GM21737 (cell line): ENCODE measurements around the gene HOXD11.

Experiments used
- ATAC-seq: cut with Tn5 transposase; IDR thresholded peaks from one replicate; pipeline ENCODE4 v1.9.1; 2021; ENCODE audit warnings: mild to moderate bottlenecking, moderate library complexity; ENCODE audit not compliant: unreplicated experiment

The HOXD11 gene

DNA sequence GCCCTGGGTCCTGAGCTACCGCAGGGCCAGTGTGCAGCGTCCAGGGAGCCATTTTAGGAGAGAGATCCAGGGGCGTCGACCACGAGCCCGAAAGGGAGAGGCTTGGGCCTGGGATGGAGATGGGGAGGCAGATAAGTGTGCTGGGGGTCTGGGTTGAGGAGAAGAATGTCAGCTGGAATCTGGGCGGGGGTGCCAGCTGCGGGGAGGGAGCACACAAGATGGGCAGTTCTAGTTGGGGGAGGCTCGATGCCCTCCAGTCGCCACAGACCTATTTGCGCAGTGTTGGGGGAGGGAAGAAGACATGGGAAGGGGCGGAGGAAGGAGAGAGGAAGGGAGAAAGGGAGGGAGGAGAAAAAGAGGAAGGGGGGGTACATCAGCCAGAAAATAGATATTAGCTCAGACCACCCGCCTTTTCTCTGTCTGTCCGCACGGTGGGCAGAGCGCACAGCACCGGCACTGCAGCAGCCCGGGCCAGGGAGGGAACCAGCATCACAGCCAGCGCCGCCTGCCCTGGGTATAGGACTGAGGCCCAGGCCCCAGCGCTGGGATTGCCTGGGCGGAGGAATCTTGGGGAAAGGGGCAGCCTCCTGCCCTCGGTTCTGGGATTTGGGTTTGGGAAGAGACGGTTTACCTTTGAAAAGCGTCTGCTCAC lies 1.9 kb upstream of the HOXD11 start:
- ATAC-seq, result no peak

DNA sequence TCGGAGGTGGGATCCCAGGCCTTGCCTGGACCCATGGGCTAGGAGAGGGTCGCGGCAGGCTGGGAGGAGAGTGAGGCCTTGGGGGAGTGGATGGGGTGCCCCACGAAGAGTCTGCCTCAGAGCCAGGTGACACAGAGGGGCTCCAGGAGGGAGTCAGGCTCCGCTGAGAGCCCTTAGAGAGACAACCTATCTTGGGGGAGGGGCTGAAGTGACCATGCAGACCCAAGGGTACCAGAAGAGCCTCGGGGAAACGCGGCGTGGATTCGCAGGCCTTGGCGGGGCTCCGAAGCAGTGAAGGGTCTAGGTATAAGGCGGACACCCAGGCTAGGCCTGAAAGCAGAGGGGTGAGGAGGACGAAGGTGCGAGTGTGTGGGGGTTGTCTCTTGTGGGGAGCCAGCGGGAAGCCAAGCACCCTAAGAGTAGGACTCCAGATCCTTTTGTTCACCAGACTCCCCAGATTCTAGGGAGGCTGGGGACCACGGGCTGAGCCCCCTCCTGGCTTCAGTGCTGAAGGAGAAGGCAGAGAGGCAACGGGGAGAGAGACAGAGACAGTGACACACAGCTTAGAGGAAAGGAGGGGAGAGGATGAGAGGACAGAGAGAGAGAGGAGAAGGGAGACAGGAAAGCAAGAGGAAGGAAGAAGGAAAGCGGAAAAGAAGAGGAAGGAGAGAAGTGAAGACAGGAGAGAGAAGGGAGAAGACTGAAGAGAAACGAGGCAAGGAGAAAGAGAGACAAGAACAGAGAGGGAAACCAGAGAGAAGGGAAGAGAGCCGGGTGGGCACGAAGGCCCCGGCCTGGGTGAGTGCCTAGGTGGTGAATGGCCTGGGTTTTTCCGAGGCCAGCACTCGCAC lies 1.1 kb upstream of the HOXD11 start:
- ATAC-seq, result no peak

GRCh38 chr2:176107731-176108181 lies 676 bp downstream of the HOXD11 start:
- no peak for ATAC-seq

DNA sequence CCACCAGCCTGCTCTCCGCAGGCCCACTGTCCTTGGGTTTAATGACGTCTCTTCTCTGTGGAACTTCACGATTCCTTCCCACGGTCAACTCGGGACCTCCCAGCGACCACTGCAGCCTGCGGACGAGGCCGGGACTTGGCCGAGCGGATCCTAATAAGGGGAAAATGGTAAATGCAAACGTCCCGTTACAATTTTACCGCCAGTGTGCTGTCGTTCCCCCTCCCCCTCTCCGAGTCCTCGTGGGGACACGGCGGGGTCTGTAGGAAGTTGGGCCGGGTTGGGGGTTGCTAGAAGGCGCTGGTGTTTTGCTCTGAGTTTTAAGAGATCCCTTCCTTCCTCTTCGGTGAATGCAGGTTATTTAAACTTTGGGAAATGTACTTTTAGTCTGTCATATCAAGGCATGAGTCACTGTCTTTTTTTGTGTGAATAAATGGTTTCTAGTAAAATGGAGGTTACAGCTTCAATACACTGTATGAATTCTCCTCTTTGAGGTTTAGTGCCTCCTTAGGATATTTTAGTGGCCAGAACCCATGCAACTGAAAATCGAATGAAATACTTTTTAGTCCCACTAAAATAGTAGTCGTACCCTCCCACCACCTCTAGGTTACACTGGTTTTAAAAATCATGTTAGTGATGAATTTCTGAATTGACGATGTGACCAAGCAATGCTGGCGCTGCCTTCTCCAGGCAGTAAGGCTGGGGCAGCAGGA lies 2.3 kb downstream of the HOXD11 start:
- ATAC-seq, result no peak

DNA sequence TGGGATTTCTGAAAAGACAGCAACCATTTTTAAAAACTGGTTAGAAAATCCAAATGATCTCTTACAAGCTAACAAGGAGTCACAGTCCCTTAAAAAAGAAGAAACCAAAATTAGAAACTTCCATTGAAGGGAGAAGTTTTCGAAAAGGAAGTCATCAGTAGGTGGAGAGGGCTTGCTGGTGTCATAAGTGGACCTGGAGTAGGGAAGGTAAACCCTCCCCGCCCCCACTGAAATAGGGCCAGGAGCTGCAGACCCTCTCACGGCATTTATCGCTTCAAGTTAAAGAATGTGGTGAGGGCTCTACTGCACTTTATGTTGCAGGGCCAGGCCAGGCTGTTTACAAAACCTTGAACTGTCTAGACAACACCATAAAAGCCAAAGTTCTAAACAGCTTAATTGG lies 2.9 kb downstream of the HOXD11 start:
- ATAC-seq, result no peak

- ATAC-seq, result no peak
Measured at GRCh38 chr2:176110415-176111308, 3.6 kb downstream of the HOXD11 start.

GRCh38 chr2:176111309-176111663 lies 4.2 kb downstream of the HOXD11 start:
- ATAC-seq, result no peak

DNA sequence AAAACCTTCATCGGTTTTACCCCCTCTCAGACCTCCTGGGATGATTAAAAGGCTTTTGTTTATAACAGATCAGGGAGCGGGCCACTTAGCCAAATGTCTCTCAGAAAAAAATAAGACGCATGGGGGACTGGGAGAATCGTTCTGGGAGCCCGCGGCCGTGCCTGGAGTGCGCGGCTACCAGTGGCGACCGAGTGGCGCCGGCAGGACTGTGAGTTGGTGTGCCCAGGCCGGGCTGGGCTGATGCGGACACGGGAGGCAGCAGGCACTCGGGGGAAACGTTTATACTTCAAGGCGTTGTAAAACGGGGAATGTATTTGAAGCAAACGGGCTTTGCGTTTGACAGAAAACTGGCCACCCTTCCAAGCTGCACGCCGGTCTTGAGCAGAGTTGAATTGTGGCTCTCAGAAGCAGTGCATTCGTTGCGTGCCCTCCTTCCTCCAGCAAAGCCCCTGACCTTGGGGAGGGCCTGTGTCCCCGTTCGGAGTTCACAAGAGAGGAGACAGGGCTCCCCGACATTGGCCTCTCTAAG lies 4.8 kb downstream of the HOXD11 start:
- ATAC-seq, result no peak

GRCh38 chr2:176112375-176113302 lies 5.6 kb downstream of the HOXD11 start:
- no peak for ATAC-seq

GRCh38 chr2:176114120-176114929 lies 7.2 kb downstream of the HOXD11 start:
- ATAC-seq, result no peak

DNA sequence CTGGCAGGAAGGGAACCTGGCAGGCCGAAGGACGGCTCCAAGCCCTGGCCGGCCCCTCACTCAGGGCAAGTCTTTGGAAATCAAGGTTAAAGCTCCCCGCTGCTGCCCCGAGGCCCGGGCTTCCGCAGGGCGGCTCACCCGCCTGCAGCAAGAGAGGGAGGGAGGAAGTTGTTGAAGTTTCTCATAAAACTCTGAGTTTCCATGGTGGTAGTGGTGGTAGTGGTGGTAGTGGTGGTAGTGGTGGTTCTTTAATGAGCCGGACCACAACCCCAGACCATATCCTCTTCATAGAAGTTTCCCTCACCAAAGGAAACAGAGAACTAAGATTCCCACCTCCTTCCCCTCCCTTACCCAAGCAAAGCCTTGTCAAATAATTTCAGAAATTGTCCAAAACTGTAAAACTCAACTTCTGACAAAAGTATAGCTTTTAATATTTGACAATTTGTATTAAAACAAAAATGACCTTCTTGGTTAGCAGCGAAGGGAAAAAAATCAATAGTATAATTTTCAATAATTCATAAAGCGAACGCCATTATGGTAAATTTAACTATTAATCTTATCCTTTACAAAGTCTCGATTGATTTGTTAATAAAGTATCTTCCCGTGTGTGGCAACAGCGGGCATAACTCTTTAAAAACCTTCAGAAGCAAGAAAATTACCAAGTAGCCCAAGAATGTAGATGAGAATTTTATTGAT lies 8.0 kb downstream of the HOXD11 start:
- no peak for ATAC-seq

GRCh38 chr2:176115883-176116813 lies 9.1 kb downstream of the HOXD11 start, which contains the start of gene HOXD10:
Gene HOXD10 (plus strand): TSS chr2:176116778. CDS start chr2:176116834, 56 bp downstream.
- ATAC-seq, result no peak

- no peak for ATAC-seq
Measured at GRCh38 chr2:176117162-176117822, 10.2 kb downstream of the HOXD11 start.

- ATAC-seq, result no peak
Measured at GRCh38 chr2:176117823-176118371, 10.8 kb downstream of the HOXD11 start.

GRCh38 chr2:176118601-176119339 lies 11.7 kb downstream of the HOXD11 start:
- ATAC-seq, result no peak
